ENCODE data around the gene SERINC2.

Gene SERINC2

DNA sequence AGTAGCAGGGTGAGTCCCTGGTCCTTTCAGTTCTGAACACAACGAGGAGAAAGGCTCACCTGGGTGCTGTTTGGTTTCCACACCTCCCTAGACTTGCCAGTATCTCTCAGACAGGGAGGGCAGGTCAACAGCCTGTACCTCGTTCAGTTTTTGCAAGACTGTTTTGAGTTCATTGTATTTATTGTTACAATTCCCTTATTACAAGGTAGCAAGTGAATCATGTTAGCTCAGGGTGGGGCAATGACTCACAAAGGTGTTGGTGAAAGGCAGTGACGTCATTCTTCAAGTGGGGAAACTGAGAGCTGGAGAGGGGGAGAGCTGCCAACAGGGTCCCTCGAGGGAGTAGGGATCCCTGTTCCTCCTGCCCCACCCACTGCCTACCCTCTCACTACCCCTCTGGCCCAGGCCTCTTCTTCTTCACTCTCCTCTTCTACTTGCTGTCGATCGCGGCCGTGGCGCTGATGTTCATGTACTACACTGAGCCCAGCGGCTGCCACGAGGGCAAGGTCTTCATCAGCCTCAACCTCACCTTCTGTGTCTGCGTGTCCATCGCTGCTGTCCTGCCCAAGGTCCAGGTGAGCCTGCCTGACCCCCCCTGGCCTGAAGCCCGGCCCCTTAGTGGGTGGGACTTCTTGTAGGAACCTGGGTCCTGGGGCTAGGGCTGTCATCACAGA, 13.4 kb downstream of the SERINC2 start:
- TF ChIP-seq EZH2 (optimal IDR thresholded peaks at IDR 0.05; ENCODE audit: low read depth, low read length) = no peak
- no peak for TF ChIP-seq EZH2phosphoT487 (IDR thresholded peaks at IDR 0.05; ENCODE audit: low read length)
- 0 out of 2 replicates have a peak, but pooled peaks cover 4% of the 10 kb centered on the region for H3K27me3 ChIP-seq (replicated peaks; ENCODE audit: insufficient read depth, low read length)
- no peak overlapping the region for H3K4me3 ChIP-seq (ENCODE audit: low read length)
- no peaks in the 10 kb centered on the region for H3K9me2 ChIP-seq (replicated peaks; ENCODE audit: insufficient read depth, low read length)
- DNase-seq = peak; percentile 50
- H2AFZ ChIP-seq (ENCODE audit: low read length) = no peak overlapping the region
- H4K20me1 ChIP-seq (ENCODE audit: insufficient read depth, low read length) = no peaks in the 10 kb centered on the region
- no peaks in the 10 kb centered on the region for H3K9me3 ChIP-seq (replicated peaks; ENCODE audit: insufficient read depth, low read length)
- H3F3A ChIP-seq (ENCODE audit: insufficient read depth, low read length) = peaks cover 19% of the 10 kb centered on the region
- no peak overlapping the region for H3K27ac ChIP-seq (ENCODE audit: low read length)
- peaks cover 29% of the 10 kb centered on the region for H3K4me1 ChIP-seq (ENCODE audit: low read length)
- no peak overlapping the region for H3K9ac ChIP-seq (ENCODE audit: low read length)
- H3K79me2 ChIP-seq (ENCODE audit: low read length) = no peaks in the 10 kb centered on the region
- H3K36me3 ChIP-seq (replicated peaks; ENCODE audit: insufficient read depth, low read length) = no peaks in the 10 kb centered on the region
- H3K4me2 ChIP-seq (ENCODE audit: low read depth, low read length) = no peak overlapping the region

DNA sequence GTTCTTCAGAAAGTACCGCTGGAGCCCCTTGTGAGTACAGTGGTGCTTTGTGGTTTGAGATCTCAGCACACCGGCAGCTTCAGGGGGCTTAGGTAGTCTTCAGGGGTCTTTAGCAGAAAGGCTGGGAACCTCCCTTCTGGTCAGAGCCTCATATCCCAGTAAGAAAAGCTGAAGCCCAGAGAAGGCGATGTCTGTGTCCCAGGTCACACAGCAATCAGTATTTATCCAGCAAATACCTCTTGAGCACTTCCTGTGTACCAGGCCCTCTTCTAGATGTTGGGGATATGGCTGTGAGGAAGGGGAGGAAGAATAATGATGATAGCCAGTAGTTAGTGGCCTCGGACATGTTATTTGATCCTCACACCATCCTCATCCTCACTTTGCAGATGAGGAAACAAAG, 14.3 kb downstream of the SERINC2 start:
- Histone ChIP-seq H3K9me2 (replicated peaks; ENCODE audit: insufficient read depth, low read length) (no peaks in the 10 kb centered on the region), H3K4me3 (ENCODE audit: low read length) (no peak overlapping the region), H2AFZ (ENCODE audit: low read length) (no peak overlapping the region), H4K20me1 (ENCODE audit: insufficient read depth, low read length) (no peaks in the 10 kb centered on the region), H3K27ac (ENCODE audit: low read length) (no peak overlapping the region), H3F3A (ENCODE audit: insufficient read depth, low read length) (peaks cover 18% of the 10 kb centered on the region), H3K9ac (ENCODE audit: low read length) (no peak overlapping the region), H3K4me1 (ENCODE audit: low read length) (peaks cover 28% of the 10 kb centered on the region), H3K9me3 (replicated peaks; ENCODE audit: insufficient read depth, low read length) (no peaks in the 10 kb centered on the region), H3K79me2 (ENCODE audit: low read length) (no peaks in the 10 kb centered on the region), H3K27me3 (replicated peaks; ENCODE audit: insufficient read depth, low read length) (0 out of 2 replicates have a peak, but pooled peaks cover 4% of the 10 kb centered on the region), H3K4me2 (ENCODE audit: low read depth, low read length) (no peak overlapping the region), H3K36me3 (replicated peaks; ENCODE audit: insufficient read depth, low read length) (no peaks in the 10 kb centered on the region)
- TF ChIP-seq, protein P1, sequence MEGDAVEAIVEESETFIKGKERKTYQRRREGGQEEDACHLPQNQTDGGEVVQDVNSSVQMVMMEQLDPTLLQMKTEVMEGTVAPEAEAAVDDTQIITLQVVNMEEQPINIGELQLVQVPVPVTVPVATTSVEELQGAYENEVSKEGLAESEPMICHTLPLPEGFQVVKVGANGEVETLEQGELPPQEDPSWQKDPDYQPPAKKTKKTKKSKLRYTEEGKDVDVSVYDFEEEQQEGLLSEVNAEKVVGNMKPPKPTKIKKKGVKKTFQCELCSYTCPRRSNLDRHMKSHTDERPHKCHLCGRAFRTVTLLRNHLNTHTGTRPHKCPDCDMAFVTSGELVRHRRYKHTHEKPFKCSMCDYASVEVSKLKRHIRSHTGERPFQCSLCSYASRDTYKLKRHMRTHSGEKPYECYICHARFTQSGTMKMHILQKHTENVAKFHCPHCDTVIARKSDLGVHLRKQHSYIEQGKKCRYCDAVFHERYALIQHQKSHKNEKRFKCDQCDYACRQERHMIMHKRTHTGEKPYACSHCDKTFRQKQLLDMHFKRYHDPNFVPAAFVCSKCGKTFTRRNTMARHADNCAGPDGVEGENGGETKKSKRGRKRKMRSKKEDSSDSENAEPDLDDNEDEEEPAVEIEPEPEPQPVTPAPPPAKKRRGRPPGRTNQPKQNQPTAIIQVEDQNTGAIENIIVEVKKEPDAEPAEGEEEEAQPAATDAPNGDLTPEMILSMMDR (IDR thresholded peaks at IDR 0.05; ENCODE audit: low read length) = no peak
- no peak for TF ChIP-seq EZH2 (optimal IDR thresholded peaks at IDR 0.05; ENCODE audit: low read depth, low read length)
- no peak for TF ChIP-seq EZH2phosphoT487 (IDR thresholded peaks at IDR 0.05; ENCODE audit: low read length)
- no peak for DNase-seq

DNA sequence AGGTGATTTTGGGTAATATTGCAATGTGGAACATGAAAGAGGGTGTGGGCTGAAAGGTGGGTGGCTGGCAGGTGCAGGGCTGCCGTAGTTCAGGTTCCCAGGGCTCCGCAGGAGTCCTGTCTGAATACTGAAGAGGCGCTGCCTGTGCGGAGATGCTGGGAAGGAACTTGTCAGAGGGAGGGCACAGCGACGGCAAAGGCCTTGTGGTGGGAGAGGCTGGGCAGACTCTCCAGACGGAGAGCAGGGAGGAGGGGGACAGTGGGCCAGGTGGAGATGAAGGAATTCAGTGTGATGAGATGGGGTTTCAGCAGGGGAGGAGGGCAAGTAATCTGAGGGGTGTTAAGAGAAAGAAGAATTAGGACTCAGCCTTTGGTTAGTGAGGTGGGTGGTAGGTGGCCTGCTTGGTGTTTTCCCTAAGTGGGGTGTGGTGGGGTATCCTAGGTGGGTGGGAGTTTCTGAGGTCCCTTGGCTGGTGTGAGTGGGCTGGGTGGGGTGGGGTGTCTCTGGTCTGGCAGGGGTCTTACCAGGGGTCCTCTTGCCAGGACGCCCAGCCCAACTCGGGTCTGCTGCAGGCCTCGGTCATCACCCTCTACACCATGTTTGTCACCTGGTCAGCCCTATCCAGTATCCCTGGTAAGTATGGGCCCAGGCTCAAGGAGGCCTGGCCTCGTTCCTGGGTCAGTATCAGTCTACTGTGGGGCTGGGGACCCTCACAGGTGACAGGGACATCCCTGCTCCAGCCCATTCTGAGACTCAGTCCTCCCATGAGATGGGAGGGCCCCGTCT, 15.6 kb downstream of the SERINC2 start:
- Histone ChIP-seq H3K9me3 (replicated peaks; ENCODE audit: insufficient read depth, low read length) (no peaks in the 10 kb centered on the region), H3K4me2 (ENCODE audit: low read depth, low read length) (no peak overlapping the region), H3K4me1 (ENCODE audit: low read length) (peaks cover 18% of the 10 kb centered on the region), H3K9me2 (replicated peaks; ENCODE audit: insufficient read depth, low read length) (no peaks in the 10 kb centered on the region), H3K79me2 (ENCODE audit: low read length) (no peaks in the 10 kb centered on the region), H3K36me3 (replicated peaks; ENCODE audit: insufficient read depth, low read length) (no peaks in the 10 kb centered on the region), H3F3A (ENCODE audit: insufficient read depth, low read length) (peaks cover 7% of the 10 kb centered on the region; the same call in 1 of the 2 replicates), H3K4me3 (ENCODE audit: low read length) (no peak overlapping the region), H4K20me1 (ENCODE audit: insufficient read depth, low read length) (no peaks in the 10 kb centered on the region), H2AFZ (ENCODE audit: low read length) (no peak overlapping the region), H3K9ac (ENCODE audit: low read length) (no peak overlapping the region), H3K27me3 (replicated peaks; ENCODE audit: insufficient read depth, low read length) (0 out of 2 replicates have a peak, but pooled peaks cover 4% of the 10 kb centered on the region), H3K27ac (ENCODE audit: low read length) (no peak overlapping the region)
- TF ChIP-seq EZH2 (optimal IDR thresholded peaks at IDR 0.05; ENCODE audit: low read depth, low read length) (no peak), EZH2phosphoT487 (IDR thresholded peaks at IDR 0.05; ENCODE audit: low read length) (no peak)
- TF ChIP-seq, protein P1 (IDR thresholded peaks at IDR 0.05; ENCODE audit: low read length) = no peak
- DNase-seq = no peak
